Muscle layer of colon (tissue), 2 donors: ENCODE data around the gene SRPRA.
"Not testable (repeated sequence)": the region's sequence is repeated elsewhere in the genome, so short reads cannot be mapped to it uniquely, and the experiment has no call there.

Experiments used
- H3K27ac ChIP-seq: one replicate; pipeline ENCODE4 v1.7.0; 2013; ENCODE audit warnings: low read depth, mild to moderate bottlenecking, low read length, moderate library complexity
- H3K27me3 ChIP-seq, 2 donors: one replicate each; pipeline ENCODE4 v1.7.0; 2013; ENCODE audit warnings: low read length in 2 of 2, mild to moderate bottlenecking in 2 of 2; ENCODE audit not compliant: insufficient read depth in 2 of 2, control insufficient read depth in 1 of 2
- H3K36me3 ChIP-seq: one replicate; pipeline ENCODE4 v1.7.0; 2013; ENCODE audit warnings: mild to moderate bottlenecking, low read length; ENCODE audit not compliant: insufficient read depth
- H3K4me1 ChIP-seq: one replicate; pipeline ENCODE4 v1.7.0; 2013; ENCODE audit warnings: mild to moderate bottlenecking, low read length; ENCODE audit not compliant: insufficient read depth
- H3K4me3 ChIP-seq, 2 donors: one replicate each; pipeline ENCODE4 v1.7.0; 2013; ENCODE audit warnings: low read length in 2 of 2, low read depth in 1 of 2, mild to moderate bottlenecking in 1 of 2, moderate library complexity in 1 of 2
- H3K9ac ChIP-seq: one replicate; pipeline ENCODE4 v1.7.0; 2013; ENCODE audit warnings: low read length
- H3K9me3 ChIP-seq: one replicate; pipeline ENCODE4 v1.7.0; 2013; ENCODE audit warnings: mild to moderate bottlenecking, low read length
- donor health status: abdominal sarcoma.
- donor health status: Adenocarcinoma of cecum.

Gene SRPRA

GRCh38 chr11:126257144-126257543 is 11.6 kb downstream of the SRPRA start:
- no peak overlapping the region for H3K27ac ChIP-seq
- no peaks in the 10 kb centered on the region for H3K9me3 ChIP-seq
- no peak overlapping the region for H3K4me3 ChIP-seq
- H3K27me3 ChIP-seq, result no peaks in the 10 kb centered on the region
- no peak overlapping the region for H3K9ac ChIP-seq
- no peaks in the 10 kb centered on the region for H3K4me1 ChIP-seq
- H3K36me3 ChIP-seq, result peaks cover 20% of the 10 kb centered on the region

- Histone ChIP-seq H3K4me3 (no peak overlapping the region), H3K27me3 (no peaks in the 10 kb centered on the region), H3K36me3 (peaks cover 17% of the 10 kb centered on the region), H3K27ac (no peak overlapping the region), H3K9me3 (no peaks in the 10 kb centered on the region), H3K9ac (no peak overlapping the region), H3K4me1 (no peaks in the 10 kb centered on the region)
These were observed 12.5 kb downstream of the SRPRA start for GRCh38 chr11:126256216-126256615.

GRCh38 chr11:126255507-126255906 is 13.2 kb downstream of the SRPRA start:
- not testable (repeated sequence) for H3K9ac ChIP-seq, H3K27me3 ChIP-seq, H3K27ac ChIP-seq, H3K4me3 ChIP-seq, H3K4me1 ChIP-seq, H3K9me3 ChIP-seq
- peaks cover 17% of the 10 kb centered on the region for H3K36me3 ChIP-seq

GRCh38 chr11:126254819-126255218 is 13.9 kb downstream of the SRPRA start:
- Histone ChIP-seq H3K4me1 (no peaks in the 10 kb centered on the region), H3K36me3 (peaks cover 17% of the 10 kb centered on the region), H3K9me3 (no peaks in the 10 kb centered on the region), H3K27ac (no peak overlapping the region), H3K27me3 (no peaks in the 10 kb centered on the region), H3K9ac (no peak overlapping the region), H3K4me3 (no peak overlapping the region)

- no peaks in the 10 kb centered on the region for H3K27me3 ChIP-seq
- H3K4me1 ChIP-seq, result no peaks in the 10 kb centered on the region
- H3K9me3 ChIP-seq, result no peaks in the 10 kb centered on the region
- H3K36me3 ChIP-seq, result peaks cover 17% of the 10 kb centered on the region
- no peak overlapping the region for H3K27ac ChIP-seq
- no peak overlapping the region for H3K4me3 ChIP-seq
- H3K9ac ChIP-seq, result no peak overlapping the region
These were observed 15.4 kb downstream of the SRPRA start for GRCh38 chr11:126253265-126253664.

- no peak overlapping the region for H3K4me3 ChIP-seq
- no peaks in the 10 kb centered on the region for H3K4me1 ChIP-seq
- H3K27me3 ChIP-seq, result no peaks in the 10 kb centered on the region
- H3K36me3 ChIP-seq, result peaks cover 11% of the 10 kb centered on the region
- no peaks in the 10 kb centered on the region for H3K9me3 ChIP-seq
- no peak overlapping the region for H3K9ac ChIP-seq
- no peak overlapping the region for H3K27ac ChIP-seq
These were observed 22.1 kb downstream of the SRPRA start for GRCh38 chr11:126246636-126247035.

- no peak overlapping the region for H3K4me3 ChIP-seq
These were observed 35.3 kb downstream of the SRPRA start for GRCh38 chr11:126233391-126233790.

GRCh38 chr11:126232683-126233082 is 36.0 kb downstream of the SRPRA start:
- Histone ChIP-seq H3K4me3 (no peak overlapping the region), H3K27me3 (no peaks in the 10 kb centered on the region), H3K36me3 (no peaks in the 10 kb centered on the region), H3K27ac (no peak overlapping the region), H3K9me3 (no peaks in the 10 kb centered on the region), H3K9ac (no peak overlapping the region), H3K4me1 (no peaks in the 10 kb centered on the region)

More at GRCh38 chr11:126233391-126233790, 35.3 kb downstream of the SRPRA start:
- H3K27me3 ChIP-seq, result no peaks in the 10 kb centered on the region
- H3K27ac ChIP-seq, result no peak overlapping the region
- H3K4me1 ChIP-seq, result no peaks in the 10 kb centered on the region
- peaks cover 5% of the 10 kb centered on the region for H3K36me3 ChIP-seq
- H3K9me3 ChIP-seq, result no peaks in the 10 kb centered on the region
- H3K9ac ChIP-seq, result no peak overlapping the region

GRCh38 chr11:126231725-126232459 is 36.8 kb downstream of the SRPRA start:
- Histone ChIP-seq H3K4me1 (no peaks in the 10 kb centered on the region), H3K27ac (no peak overlapping the region), H3K27me3 (no peaks in the 10 kb centered on the region), H3K9ac (no peak overlapping the region), H3K36me3 (no peaks in the 10 kb centered on the region), H3K4me3 (no peak overlapping the region), H3K9me3 (no peaks in the 10 kb centered on the region)

GRCh38 chr11:126229858-126230540 is 38.7 kb downstream of the SRPRA start:
- no peaks in the 10 kb centered on the region for H3K9me3 ChIP-seq
- H3K4me3 ChIP-seq, result no peak overlapping the region
- no peak overlapping the region for H3K27ac ChIP-seq
- no peaks in the 10 kb centered on the region for H3K27me3 ChIP-seq
- H3K36me3 ChIP-seq, result no peaks in the 10 kb centered on the region
- H3K4me1 ChIP-seq, result no peaks in the 10 kb centered on the region
- no peak overlapping the region for H3K9ac ChIP-seq

GRCh38 chr11:126226334-126227084 is 42.2 kb downstream of the SRPRA start:
- no peak overlapping the region for H3K9ac ChIP-seq
- no peak overlapping the region for H3K4me3 ChIP-seq

More at GRCh38 chr11:126226334-126227084, 42.2 kb downstream of the SRPRA start:
- Histone ChIP-seq H3K27me3 (no peaks in the 10 kb centered on the region), H3K36me3 (no peaks in the 10 kb centered on the region), H3K9me3 (no peaks in the 10 kb centered on the region), H3K27ac (no peak overlapping the region), H3K4me1 (no peaks in the 10 kb centered on the region)
